NOMO-1 (cell line): ENCODE data around the gene TICAM1.
"Not testable (repeated sequence)": the region's sequence is repeated elsewhere in the genome, so short reads cannot be mapped to it uniquely, and the experiment has no call there.

ENCODE experiments used
- DNase-seq, 2 experiments: peaks; one replicate each; lab custom pipeline; 2025; ENCODE audit not compliant: unreplicated experiment in 2 of 2; lab: John Stamatoyannopoulos, UW

Gene TICAM1

GRCh38 chr19:4831304-4831978, at the start of gene TICAM1:
TICAM1 (minus strand) TSS chr19:4831712; CDS start chr19:4818377, 13,335 bp downstream.
- peak; percentile 27 to 31 for DNase-seq

GRCh38 chr19:4879041-4879440, 47.5 kb upstream of the TICAM1 start:
- no peak for DNase-seq

GRCh38 chr19:4878491-4878968, 47.0 kb upstream of the TICAM1 start:
- no peak for DNase-seq

GRCh38 chr19:4877753-4878490, 46.4 kb upstream of the TICAM1 start:
- no peak for DNase-seq

- no peak for DNase-seq
Observed at GRCh38 chr19:4873930-4874329, 42.4 kb upstream of the TICAM1 start.

GRCh38 chr19:4871711-4872110, 40.2 kb upstream of the TICAM1 start:
- no peak for DNase-seq

- DNase-seq = peak; percentile 93
Observed at GRCh38 chr19:4870025-4870700, 38.7 kb upstream of the TICAM1 start.

- DNase-seq = no peak
Observed at GRCh38 chr19:4868286-4868834, 36.8 kb upstream of the TICAM1 start.

- DNase-seq = peak; percentile 80 to 90
Observed at GRCh38 chr19:4867534-4868285, 36.2 kb upstream of the TICAM1 start, which contains the start of gene PLIN3. PLIN3 (minus strand) TSS chr19:4867667; CDS start chr19:4861394, 6,273 bp downstream.

- peak; percentile 18 to 38 for DNase-seq
Observed at GRCh38 chr19:4866595-4867424, 35.3 kb upstream of the TICAM1 start.

- no peak for DNase-seq
Observed at GRCh38 chr19:4861147-4861546, 29.6 kb upstream of the TICAM1 start.

- no peak for DNase-seq
Observed at GRCh38 chr19:4859697-4860096, 28.2 kb upstream of the TICAM1 start.

GRCh38 chr19:4856468-4856867, 25.0 kb upstream of the TICAM1 start:
- DNase-seq = not testable (repeated sequence)

GRCh38 chr19:4853506-4853905, 22.0 kb upstream of the TICAM1 start:
- DNase-seq = not testable (repeated sequence)

GRCh38 chr19:4852484-4852883, 21.0 kb upstream of the TICAM1 start:
- no peak for DNase-seq

GRCh38 chr19:4851551-4852290, 20.2 kb upstream of the TICAM1 start:
- DNase-seq = no peak

GRCh38 chr19:4849019-4849418, 17.5 kb upstream of the TICAM1 start:
- DNase-seq = no peak

- no peak for DNase-seq
Observed at GRCh38 chr19:4847190-4847973, 15.9 kb upstream of the TICAM1 start.
